CD14-positive monocyte (primary cell): ENCODE data around the gene STX2. TPM values are rescaled to one million over a fixed set of nuclear protein-coding genes. Genes with fewer than 3 reads are reported as not detected.

Source experiments
- DNase-seq, 3 donors: peaks; one replicate each; pipeline ENCODE4 v3.0.0-alpha.2; 2011 to 2022
- H2AFZ ChIP-seq: 2 replicates; pipeline ENCODE4 v1.6.0; 2012; ENCODE audit warnings: mild to moderate bottlenecking, low read depth, low read length, inconsistent platforms; ENCODE audit not compliant: insufficient read depth, poor library complexity, severe bottlenecking
- H3K27ac ChIP-seq, 2 donors: 1 replicate in 1 of 2; 2 replicates in 1 of 2; pipeline ENCODE4 v1.5.1; 2012 to 2013; ENCODE audit warnings: low read length in 2 of 2, control low read depth in 1 of 2, inconsistent platforms in 1 of 2, low read depth in 1 of 2, mild to moderate bottlenecking in 1 of 2
- H3K27me3 ChIP-seq, 2 donors: one replicate each; pipeline versions ENCODE4 v1.6.0 to v1.6.1; 2011 to 2013; ENCODE audit warnings: low read length in 2 of 2; ENCODE audit not compliant: control insufficient read depth in 2 of 2, insufficient read depth in 2 of 2
- H3K36me3 ChIP-seq, 2 donors: replicated peaks in 1 of 2; 1 replicate in 1 of 2; 2 replicates in 1 of 2; pipeline versions ENCODE4 v1.5.1 to v1.6.1; 2012 to 2013; ENCODE audit warnings: low read length in 2 of 2, control low read depth in 1 of 2, inconsistent platforms in 1 of 2, mild to moderate bottlenecking in 1 of 2; ENCODE audit not compliant: insufficient read depth in 2 of 2, control insufficient read depth in 1 of 2
- H3K4me1 ChIP-seq, 2 donors: 1 replicate in 1 of 2; 2 replicates in 1 of 2; pipeline versions ENCODE4 v1.5.1 to v1.6.1; 2012 to 2013; ENCODE audit warnings: low read length in 2 of 2, control low read depth in 1 of 2, inconsistent platforms in 1 of 2, mild to moderate bottlenecking in 1 of 2, moderate library complexity in 1 of 2; ENCODE audit not compliant: insufficient read depth in 2 of 2, control insufficient read depth in 1 of 2
- H3K4me2 ChIP-seq: replicated peaks from 2 replicates; pipeline ENCODE3; 2012; ENCODE audit warnings: low read length, moderate library complexity, mild to moderate bottlenecking; ENCODE audit not compliant: poor library complexity, severe bottlenecking; ENCODE audit errors: extremely low read depth
- H3K4me3 ChIP-seq, 3 experiments: fragments of 200-600 bp in 1 of 3; sonication (generic) in 1 of 3; replicated peaks in 1 of 3; 1 replicate in 2 of 3; 2 replicates in 1 of 3; pipeline ENCODE4 v1.5.1; 2011 to 2013; ENCODE audit warnings: low read length in 3 of 3, mild to moderate bottlenecking in 3 of 3, control low read depth in 2 of 3, low read depth in 2 of 3, inconsistent platforms in 1 of 3, moderate library complexity in 1 of 3
- H3K79me2 ChIP-seq: 2 replicates; pipeline ENCODE4 v1.6.0; 2012; ENCODE audit warnings: mild to moderate bottlenecking, control low read depth, inconsistent platforms, low read length, moderate library complexity; ENCODE audit not compliant: insufficient read depth
- H3K9ac ChIP-seq: 2 replicates; pipeline ENCODE4 v1.6.0; 2017; ENCODE audit warnings: low read length, mild to moderate bottlenecking; ENCODE audit not compliant: insufficient read depth, poor library complexity, severe bottlenecking
- H3K9me3 ChIP-seq, 2 donors: replicated peaks in 1 of 2; 1 replicate in 1 of 2; 2 replicates in 1 of 2; pipeline versions ENCODE4 v1.5.1 to v1.6.1; 2012 to 2013; ENCODE audit warnings: low read length in 2 of 2, control low read depth in 1 of 2; ENCODE audit not compliant: control insufficient read depth in 1 of 2, insufficient read depth in 1 of 2
- H4K20me1 ChIP-seq: 2 replicates; pipeline ENCODE4 v1.6.0; 2012; ENCODE audit warnings: mild to moderate bottlenecking, low read length, control low read depth, moderate library complexity; ENCODE audit not compliant: insufficient read depth
- H3K27ac Mint-ChIP-seq, 7 donors: one replicate each; pipeline ENCODE4 v1.8.0; 2020; ENCODE audit warnings: mild to moderate bottlenecking in 7 of 7, mixed read lengths in 7 of 7, moderate library complexity in 6 of 7, inconsistent platforms in 2 of 7
- H3K27me3 Mint-ChIP-seq, 3 donors: one replicate each; pipeline ENCODE4 v1.8.0; 2021 to 2022; ENCODE audit warnings: low read depth in 3 of 3, mild to moderate bottlenecking in 3 of 3, mixed read lengths in 3 of 3, moderate library complexity in 3 of 3, inconsistent platforms in 1 of 3
- H3K36me3 Mint-ChIP-seq, 2 donors: one replicate each; pipeline ENCODE4 v1.8.0; 2020; ENCODE audit warnings: mixed read lengths in 2 of 2, inconsistent platforms in 1 of 2, mild to moderate bottlenecking in 1 of 2
- H3K4me1 Mint-ChIP-seq: one replicate; pipeline ENCODE4 v1.8.0; 2020; ENCODE audit warnings: mild to moderate bottlenecking, mixed read lengths
- H3K4me3 Mint-ChIP-seq, 2 donors: one replicate each; pipeline ENCODE4 v1.8.0; 2020; ENCODE audit warnings: mild to moderate bottlenecking in 2 of 2, mixed read lengths in 2 of 2, moderate library complexity in 1 of 2
- H3K9me3 Mint-ChIP-seq, 7 donors: one replicate each; pipeline ENCODE4 v1.8.0; 2020 to 2022; ENCODE audit warnings: mixed read lengths in 7 of 7, mild to moderate bottlenecking in 6 of 7, moderate library complexity in 6 of 7, inconsistent platforms in 2 of 7
- CTCF ChIP-seq: fragments of 200-600 bp; IDR thresholded peaks from one replicate; pipeline ENCODE4 v1.8.0; 2022; ENCODE audit warnings: antibody characterized with exemption, mild to moderate bottlenecking
- WGBS: methylation state at CpG from one replicate; pipeline ENCODE4 v1.1.5; 2013; ENCODE audit warnings: missing lambda C conversion rate; ENCODE audit not compliant: insufficient coverage; 5-methylcytosine and 5-hydroxymethylcytosine counted together
- intact Hi-C, 2 donors: fragments of 100-400 bp; cut with micrococcal nuclease; formaldehyde crosslinking; loops; one replicate each; pipeline versions ENCODE4 v1.15.0 to v1.15.1; 2023
- polyA plus RNA-seq, 3 donors: library from polyadenylated mRNA; depleted of rRNA in 1 of 3; unstranded in 2 of 3; stranded (reverse) in 1 of 3; fragments of 300-500 nt in 2 of 3; fragments of >200 nt in 1 of 3; fragmentation: Illumina TruSeq in 2 of 3; gene quantifications; 1 replicate in 2 of 3; 2 replicates in 1 of 3; pipeline ENCODE4 v1.2.3, GENCODE V29; 2012 to 2021

The STX2 gene
- polyA plus RNA-seq, 3 donors, result 4.8 to 32.9 (median 7.6) TPM

DNA sequence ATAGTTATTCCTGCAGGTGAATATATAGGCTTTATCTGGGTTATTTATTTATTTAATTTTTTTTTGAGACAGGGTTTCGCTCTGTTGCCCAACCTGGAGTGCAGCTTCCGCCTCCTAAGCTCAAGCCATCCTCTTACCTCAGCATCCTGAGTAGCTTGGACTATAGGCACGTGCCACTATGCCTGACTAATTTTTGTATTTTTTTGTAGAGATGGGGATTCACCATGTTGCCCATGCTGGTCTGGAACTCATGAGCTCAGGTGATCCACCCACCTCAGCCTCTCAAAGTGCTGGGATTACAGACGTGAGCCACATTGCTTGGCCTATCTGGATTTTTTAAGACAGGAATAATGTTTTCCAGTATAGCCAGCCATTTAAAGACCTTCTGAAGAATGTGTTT lies 34.8 kb upstream of the STX2 start:
- Mint-ChIP-seq H3K27ac (peak overlapping the region in 4 of 7 donors; percentile 1 to 57 (median 18)), H3K9me3 (peaks cover 0 to 3% (median 0%) of the 10 kb centered on the region in 7 donors), H3K27me3 (peaks cover 0 to 1% (median 0%) of the 10 kb centered on the region in 3 donors), H3K36me3 (peaks cover 44 to 48% of the 10 kb centered on the region in 2 donors), H3K4me1 (peaks cover 30% of the 10 kb centered on the region), H3K4me3 (no peak overlapping the region)
- intact Hi-C loops, result loop anchor here (5.0 to 10.0 kb wide), 2 partner anchors 37 to 1621 kb away; partner anchors contain the start of genes FBRSL1 (in 1 of the 2) and STX2 (in 1 of the 2)
- H3K27ac ChIP-seq, result peak overlapping the region in 1 of 2 donors; percentile 69
- H3K9ac ChIP-seq, result no peak overlapping the region
- H3K4me1 ChIP-seq, result peaks cover 17 to 30% of the 10 kb centered on the region in 2 donors
- no peaks in the 10 kb centered on the region for H3K27me3 ChIP-seq
- H3K79me2 ChIP-seq, result peaks cover 29% of the 10 kb centered on the region
- 83% methylated on average over 1 of the region's 4 CpGs for whole genome bisulfite sequencing
- H3K36me3 ChIP-seq, result peaks cover 38 to 47% of the 10 kb centered on the region in 2 donors
- TF ChIP-seq CTCF, result no peak
- H3K4me2 ChIP-seq, result no peak overlapping the region
- H4K20me1 ChIP-seq, result peaks cover 32% of the 10 kb centered on the region
- no peaks in the 10 kb centered on the region for H3K9me3 ChIP-seq
- no peak overlapping the region for H2AFZ ChIP-seq
- H3K4me3 ChIP-seq, result no peak overlapping the region
- no peak for DNase-seq

DNA sequence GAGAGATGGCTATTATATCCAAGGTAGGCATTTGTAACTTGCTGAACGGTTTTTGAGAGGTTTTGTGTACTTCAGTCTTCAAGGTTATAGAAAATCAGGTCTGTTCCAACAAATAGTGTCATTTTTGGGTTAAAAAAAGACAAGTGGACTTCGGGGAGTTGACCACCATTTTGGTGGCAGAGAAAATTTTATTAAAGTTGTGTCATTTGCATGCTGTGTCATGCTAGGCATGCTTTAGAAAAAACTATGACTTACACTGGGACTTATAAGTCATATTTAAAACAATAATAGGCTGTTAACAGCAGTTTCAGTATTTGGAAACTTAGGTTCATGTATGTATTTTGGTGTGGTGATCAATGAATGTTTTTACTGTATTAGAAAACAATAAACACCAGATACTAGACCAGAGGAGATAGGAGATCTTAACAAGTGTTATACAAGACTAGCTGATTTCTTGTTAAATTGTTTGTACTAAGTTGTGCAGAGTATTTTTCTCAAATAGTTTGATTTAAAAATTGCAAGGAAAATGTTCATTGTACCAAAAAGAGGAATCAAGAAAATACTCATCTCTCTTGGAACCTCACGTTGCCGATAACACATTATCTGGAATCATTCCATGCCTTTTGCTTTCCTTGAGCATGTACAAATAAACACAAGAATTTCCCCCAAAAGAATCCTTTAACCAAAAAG lies 34.2 kb upstream of the STX2 start:
- TF ChIP-seq CTCF, result no peak
- peak overlapping the region; percentile 87 for H3K4me2 ChIP-seq
- intact Hi-C loops, result loop anchor here (5.0 to 10.0 kb wide), 2 partner anchors 36 to 1622 kb away; partner anchors contain the start of genes FBRSL1 (in 1 of the 2) and STX2 (in 1 of the 2)
- peaks cover 29% of the 10 kb centered on the region for H3K79me2 ChIP-seq
- peak overlapping the region; percentile 81 for H3K9ac ChIP-seq
- H3K27me3 ChIP-seq, result no peaks in the 10 kb centered on the region
- H3K9me3 ChIP-seq, result no peaks in the 10 kb centered on the region
- DNase-seq, result no peak
- peak overlapping the region in 6 of 7 donors; percentile 50 to 88 (median 79) for H3K27ac Mint-ChIP-seq
- 29% methylated on average over 2 of the region's 4 CpGs for WGBS
- peak overlapping the region in 1 of 2 donors; percentile 69 for H3K27ac ChIP-seq
- H3K36me3 ChIP-seq, result peaks cover 38 to 47% of the 10 kb centered on the region in 2 donors
- peaks cover 27% of the 10 kb centered on the region for H3K4me1 Mint-ChIP-seq
- H3K4me3 Mint-ChIP-seq, result peak overlapping the region; percentile 76 to 92
- peaks cover 0 to 3% (median 0%) of the 10 kb centered on the region in 7 donors for H3K9me3 Mint-ChIP-seq
- peaks cover 44 to 48% of the 10 kb centered on the region in 2 donors for H3K36me3 Mint-ChIP-seq
- H2AFZ ChIP-seq, result no peak overlapping the region
- peaks cover 0 to 1% (median 0%) of the 10 kb centered on the region in 3 donors for H3K27me3 Mint-ChIP-seq
- peaks cover 32% of the 10 kb centered on the region for H4K20me1 ChIP-seq
- peak overlapping the region in 2 of 3 experiments; percentile 81 to 97 for H3K4me3 ChIP-seq
- peaks cover 17 to 30% of the 10 kb centered on the region in 2 donors for H3K4me1 ChIP-seq
